Measurements from ENCODE around the gene RAMAC. TPM values are rescaled to one million over a fixed set of nuclear protein-coding genes. Genes with fewer than 3 reads are reported as not detected.

Gene RAMAC
- total and polyA plus RNA-seq, 2 of the 8 experiments (the other 6 are each of a cell fraction or from before 2014, with no cell fraction given), result 20.7 to 32.9 TPM

Other genes starting within 250 kb of the RAMAC start
- gene FSD2, start 180.1 kb upstream of the RAMAC start, total RNA-seq (2021; fragmentation: NEBNext Ultra II Directional; extraction: Animal tissue kit (Norgen Biotek cat#: 25700)), result not detected in 2 replicates
- gene FSD2, start 180.1 kb upstream of the RAMAC start, polyA plus RNA-seq (2011; rRNA removed), result 0.02 TPM in 2 replicates
- 3.0 and 3.3 TPM in 2 replicates for gene WHAMM, start 176.6 kb upstream of the RAMAC start, total RNA-seq (2021; fragmentation: NEBNext Ultra II Directional; extraction: Animal tissue kit (Norgen Biotek cat#: 25700))
- gene WHAMM, start 176.6 kb upstream of the RAMAC start, polyA plus RNA-seq (2011; rRNA removed), result 1.1 and 1.3 TPM in 2 replicates
- gene HOMER2, start 33.5 kb upstream of the RAMAC start, total RNA-seq (2021; fragmentation: NEBNext Ultra II Directional; extraction: Animal tissue kit (Norgen Biotek cat#: 25700)), result 26.2 and 27.6 TPM in 2 replicates
- 12.1 and 12.5 TPM in 2 replicates for gene HOMER2, start 33.5 kb upstream of the RAMAC start, polyA plus RNA-seq (2011; rRNA removed)
- gene C15orf40, start 25.4 kb downstream of the RAMAC start, total RNA-seq (2021; fragmentation: NEBNext Ultra II Directional; extraction: Animal tissue kit (Norgen Biotek cat#: 25700)), result 10.7 and 21.8 TPM in 2 replicates
- gene C15orf40, start 25.4 kb downstream of the RAMAC start, polyA plus RNA-seq (2011; rRNA removed), result 9.5 and 10.7 TPM in 2 replicates
- gene BTBD1, start 81.0 kb downstream of the RAMAC start, total RNA-seq (2021; fragmentation: NEBNext Ultra II Directional; extraction: Animal tissue kit (Norgen Biotek cat#: 25700)), result 35.3 and 39.5 TPM in 2 replicates
- 18.6 and 18.8 TPM in 2 replicates for gene BTBD1, start 81.0 kb downstream of the RAMAC start, polyA plus RNA-seq (2011; rRNA removed)
- 0.90 and 1.0 TPM in 2 replicates for gene TM6SF1, start 121.4 kb downstream of the RAMAC start, total RNA-seq (2021; fragmentation: NEBNext Ultra II Directional; extraction: Animal tissue kit (Norgen Biotek cat#: 25700))
- gene TM6SF1, start 121.4 kb downstream of the RAMAC start, polyA plus RNA-seq (2011; rRNA removed), result 0.74 and 0.86 TPM in 2 replicates
- gene HDGFL3, start 221.6 kb downstream of the RAMAC start, total RNA-seq (2021; fragmentation: NEBNext Ultra II Directional; extraction: Animal tissue kit (Norgen Biotek cat#: 25700)), result 149 and 156 TPM in 2 replicates
- gene HDGFL3, start 221.6 kb downstream of the RAMAC start, polyA plus RNA-seq (2011; rRNA removed), result 7.3 and 14.1 TPM in 2 replicates